HG02938 (cell line): ENCODE data around the gene SMYD3.

Experiments
- ATAC-seq: cut with Tn5 transposase; IDR thresholded peaks from one replicate; pipeline ENCODE4 v1.9.1; 2021; ENCODE audit warnings: mild to moderate bottlenecking, moderate library complexity; ENCODE audit not compliant: unreplicated experiment

SMYD3 gene

DNA sequence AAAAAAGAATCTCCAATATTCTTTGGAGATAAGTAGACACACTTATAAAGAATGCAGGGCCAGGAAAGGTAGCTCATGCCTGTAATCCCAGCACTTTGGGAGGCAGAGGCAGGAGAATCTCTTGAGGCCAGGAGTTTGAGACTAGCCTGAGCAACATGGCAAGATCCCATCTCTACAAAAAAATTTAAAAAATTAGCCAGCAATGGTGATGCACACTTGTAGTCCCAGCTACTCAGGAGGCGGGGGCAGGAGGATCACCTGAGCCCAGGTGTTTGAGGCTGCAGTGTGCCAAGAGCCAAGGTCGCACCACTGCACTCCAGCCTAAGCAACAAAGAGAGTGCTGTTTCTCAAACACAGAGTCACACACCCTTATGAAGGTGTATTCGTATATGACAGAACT, 385.0 kb downstream of the SMYD3 start:
- no peak for ATAC-seq

- no peak for ATAC-seq
These were observed 385.5 kb downstream of the SMYD3 start for GRCh38 chr1:246121533-246121932.

DNA sequence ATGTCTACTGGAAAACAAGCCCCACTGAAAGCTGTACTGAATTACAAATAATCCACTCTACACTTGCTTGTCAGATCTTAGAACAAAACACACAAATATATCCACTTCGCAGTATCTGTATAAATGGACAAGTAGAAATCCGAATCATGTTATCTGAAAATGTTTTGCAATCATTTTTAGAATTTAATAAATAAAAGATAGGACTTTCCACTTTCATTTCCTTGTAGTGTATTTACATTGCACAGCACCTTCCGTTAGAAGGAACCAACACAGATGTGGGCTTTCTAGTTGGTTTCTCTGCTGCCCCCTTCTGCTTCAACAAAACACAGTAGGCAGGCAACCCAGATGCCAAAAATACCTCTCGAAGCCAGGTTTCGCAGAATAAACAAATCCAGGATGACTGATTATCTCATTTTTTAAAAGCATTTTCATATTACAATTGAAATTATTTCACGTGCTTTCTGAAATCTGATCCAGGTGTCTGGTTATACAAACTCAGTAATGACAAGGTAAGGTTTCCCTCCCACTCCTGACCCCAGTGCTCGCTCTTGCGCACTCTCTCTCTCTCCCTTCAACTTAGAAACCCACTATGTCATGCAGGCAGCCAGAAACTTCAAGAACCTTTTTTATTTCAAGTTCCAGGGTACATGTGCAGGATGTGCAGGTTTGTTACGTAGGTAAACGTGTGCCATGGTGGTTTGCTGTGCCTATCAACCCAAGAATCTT, 389.9 kb downstream of the SMYD3 start:
- ATAC-seq: peak; percentile 95

DNA sequence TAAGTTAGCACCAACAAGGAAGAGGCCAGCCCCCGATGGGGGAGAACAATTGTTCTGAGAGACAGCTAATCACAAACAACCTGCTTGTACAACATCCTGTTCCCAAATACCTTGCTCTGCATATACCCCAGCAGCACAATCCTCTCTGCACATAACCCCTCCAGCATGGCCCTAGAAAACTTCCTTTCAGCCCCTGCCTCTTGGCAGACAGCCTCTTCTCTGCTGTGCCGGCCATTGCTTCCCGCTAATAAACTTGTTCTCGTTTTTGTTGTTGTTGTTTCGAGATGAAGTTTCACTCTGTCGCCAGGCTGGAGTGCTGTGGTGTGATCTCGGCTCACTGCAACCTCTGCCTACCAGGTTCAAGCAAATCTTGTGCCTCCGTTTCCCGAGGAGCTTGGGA, 392.7 kb downstream of the SMYD3 start:
- ATAC-seq: no peak

GRCh38 chr1:246113555-246114095, 393.5 kb downstream of the SMYD3 start:
- ATAC-seq: no peak

DNA sequence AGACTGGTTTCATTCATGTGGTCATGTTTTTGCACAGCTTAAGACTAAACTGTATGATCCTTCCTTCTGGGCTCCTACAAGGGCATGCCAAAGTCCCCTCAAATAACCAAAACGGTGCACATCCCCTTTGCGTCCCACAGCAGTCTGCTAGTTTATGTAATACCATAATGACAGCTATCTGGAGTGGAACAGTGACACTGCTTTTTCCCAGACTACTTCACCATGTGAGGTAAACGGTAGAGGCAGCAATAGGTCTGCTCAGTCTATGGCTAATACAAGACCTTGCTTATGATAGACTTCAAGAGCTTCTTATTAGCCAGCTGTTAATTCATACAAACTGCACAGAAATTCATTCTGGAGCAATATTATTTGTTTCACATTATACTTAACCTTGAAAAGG, 395.5 kb downstream of the SMYD3 start:
- ATAC-seq: no peak

DNA sequence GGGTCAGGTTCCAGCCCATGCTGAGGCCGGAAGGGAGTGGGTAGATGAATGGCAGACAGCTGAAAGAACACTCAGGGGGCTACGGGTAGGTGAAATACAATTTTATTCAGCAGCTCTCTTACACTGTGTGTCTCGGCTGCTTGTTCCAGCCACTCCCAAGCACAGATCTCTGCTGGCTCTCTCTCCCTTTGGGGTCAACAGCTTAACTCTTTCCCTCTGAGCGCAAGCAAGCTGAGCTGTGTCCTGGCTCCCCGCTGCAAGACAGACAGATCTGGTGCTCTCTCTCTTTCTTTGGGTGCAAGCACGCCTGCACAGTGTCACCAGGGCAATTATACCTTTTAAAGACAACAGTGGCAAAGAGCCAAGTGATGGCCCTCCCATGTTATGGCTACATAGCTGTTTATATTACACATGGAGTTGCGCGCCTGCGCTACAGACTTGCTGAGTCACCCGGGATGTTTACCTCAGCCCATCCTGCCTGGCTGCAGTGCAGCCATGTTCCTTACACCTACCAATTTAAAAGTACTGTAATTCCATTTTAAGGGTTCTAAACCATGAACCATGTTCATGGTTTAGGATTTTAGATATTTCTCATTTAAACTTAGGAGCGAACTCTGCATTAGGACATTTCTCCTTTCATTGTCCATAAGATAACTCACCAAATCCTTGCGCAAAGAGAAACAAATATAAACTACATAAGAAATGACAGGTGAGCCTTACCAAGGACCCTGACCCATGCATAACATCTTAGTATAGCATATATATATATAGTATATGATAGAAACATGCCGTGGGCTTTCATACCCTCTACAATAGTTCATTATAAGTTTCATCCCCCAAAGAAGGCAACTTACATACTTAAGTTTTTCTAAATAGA, 396.5 kb downstream of the SMYD3 start:
- ATAC-seq: no peak

- no peak for ATAC-seq
These were observed 398.7 kb downstream of the SMYD3 start for GRCh38 chr1:246108278-246108925.

- ATAC-seq: no peak
These were observed 399.4 kb downstream of the SMYD3 start for GRCh38 chr1:246107516-246108277.

DNA sequence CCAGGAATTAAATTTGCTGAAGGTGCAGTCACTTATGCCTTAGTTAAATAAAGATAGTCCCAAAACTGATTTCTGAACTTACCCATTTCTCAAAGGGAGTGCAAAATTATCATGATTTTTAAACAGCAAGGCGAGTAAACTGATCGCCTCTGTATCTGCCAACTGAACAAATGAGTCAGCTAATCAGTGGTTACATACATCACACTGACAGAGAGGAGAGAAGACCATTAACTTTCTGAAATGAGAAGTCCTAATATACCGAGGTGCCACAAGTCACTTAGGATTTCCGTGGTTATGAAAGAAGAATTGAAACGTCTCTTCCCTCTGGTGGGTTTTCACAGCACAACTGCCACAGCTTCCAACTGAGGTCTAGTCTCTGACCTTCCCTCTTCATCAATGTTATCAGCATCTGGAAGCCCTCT, 400.7 kb downstream of the SMYD3 start:
- no peak for ATAC-seq

- no peak for ATAC-seq
These were observed 402.2 kb downstream of the SMYD3 start for GRCh38 chr1:246104927-246105326.

- no peak for ATAC-seq
These were observed 407.5 kb downstream of the SMYD3 start for GRCh38 chr1:246099570-246099969.

GRCh38 chr1:246096356-246096755, 410.7 kb downstream of the SMYD3 start:
- no peak for ATAC-seq

GRCh38 chr1:246095443-246095842, 411.6 kb downstream of the SMYD3 start:
- ATAC-seq: no peak

DNA sequence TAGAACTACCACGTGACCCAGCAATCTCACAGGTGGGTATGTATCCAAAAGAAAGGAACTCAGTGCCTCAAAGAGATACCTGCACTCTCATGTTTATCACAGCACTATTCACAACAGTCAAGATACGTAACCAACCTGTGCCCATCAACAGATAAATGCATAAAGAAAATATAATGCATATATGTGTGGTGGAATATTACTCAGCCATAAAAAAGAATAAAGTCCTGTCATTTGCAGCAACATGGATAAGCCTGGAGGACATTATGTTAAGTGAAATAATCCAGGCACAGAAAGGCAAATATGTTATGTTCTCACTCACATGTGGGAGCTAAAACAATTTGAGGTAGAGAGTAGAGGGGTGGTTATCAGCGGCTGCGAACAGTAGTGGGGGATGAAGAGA, 413.8 kb downstream of the SMYD3 start:
- ATAC-seq: no peak

DNA sequence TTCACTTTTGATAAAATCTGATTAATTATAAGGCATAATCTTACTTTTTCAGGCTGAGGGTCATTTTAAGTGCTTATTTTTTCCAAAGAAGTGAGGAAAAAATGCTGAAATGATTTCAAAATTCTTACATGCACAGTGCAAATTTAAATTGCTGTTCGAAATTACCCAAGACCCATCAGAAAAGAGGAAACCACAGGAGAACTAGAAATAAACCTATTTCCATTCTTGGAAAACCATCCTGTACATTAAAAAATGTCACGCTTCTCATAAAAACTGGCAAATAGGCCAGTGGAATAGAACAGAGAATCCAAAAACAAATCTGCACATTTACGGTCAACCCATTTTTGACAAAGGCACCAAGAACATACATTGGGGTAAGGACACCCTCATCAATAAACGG, 414.9 kb downstream of the SMYD3 start:
- no peak for ATAC-seq

DNA sequence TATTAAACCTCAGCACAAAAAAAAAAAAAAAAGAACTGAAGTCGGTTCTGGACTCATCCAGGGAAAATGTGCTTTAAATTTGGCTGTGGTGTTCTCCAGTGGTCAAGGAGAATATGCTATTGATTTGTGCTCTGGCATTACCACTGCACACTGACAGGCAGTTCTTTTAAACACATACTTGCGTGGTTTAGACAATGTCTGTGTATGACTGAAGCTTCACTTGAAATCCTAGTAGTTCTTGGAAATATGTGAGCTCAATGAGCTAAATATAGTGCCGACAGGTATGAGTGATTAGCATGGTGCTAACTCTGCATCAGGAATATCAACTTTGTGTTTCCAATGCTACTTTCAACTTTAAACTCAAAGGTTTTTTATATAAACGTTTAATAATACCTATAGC, 415.6 kb downstream of the SMYD3 start:
- ATAC-seq: no peak

DNA sequence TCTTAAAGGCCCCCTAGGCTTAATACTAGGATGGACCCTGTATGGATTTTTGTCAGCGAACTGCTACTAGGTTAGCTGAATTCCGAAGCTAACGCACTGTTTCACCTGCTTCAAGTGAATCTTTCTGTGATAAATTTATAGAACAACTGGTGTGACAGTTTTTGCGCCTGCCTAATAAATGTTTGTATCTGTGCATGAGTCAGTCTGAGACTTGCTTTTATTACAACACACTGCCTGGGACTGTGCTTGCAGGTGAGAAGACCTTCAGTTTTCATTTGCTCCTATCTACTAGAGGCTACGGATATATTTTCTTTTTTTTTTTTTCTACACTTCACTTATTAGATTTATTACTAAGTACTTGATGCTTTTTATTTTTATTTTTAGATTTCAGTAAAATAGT, 420.9 kb downstream of the SMYD3 start:
- no peak for ATAC-seq

- no peak for ATAC-seq
These were observed 423.7 kb downstream of the SMYD3 start for GRCh38 chr1:246083416-246083815.

GRCh38 chr1:246081856-246082668, 425.0 kb downstream of the SMYD3 start:
- no peak for ATAC-seq
